Measurements from ENCODE around the gene MRPS2.
"Not testable (repeated sequence)": the region's sequence is repeated elsewhere in the genome, so short reads cannot be mapped to it uniquely, and the experiment has no call there.

The MRPS2 gene

GRCh38 chr9:135500525-135501260 lies at the start of gene MRPS2:
TSS of gene MRPS2 (plus strand) at chr9:135500682. CDS start at chr9:135500711, 29 bp downstream.
- no peaks in the 10 kb centered on the region for H3K79me2 ChIP-seq
- peak within 1 kb of the TSS; percentile 93 for H2AFZ ChIP-seq
- H3K4me1 ChIP-seq, result no peaks in the 10 kb centered on the region
- peak within 1 kb of the TSS; percentile 67 for H3K27ac ChIP-seq
- no peaks in the 10 kb centered on the region for H3K36me3 ChIP-seq (ENCODE audit: control insufficient read depth, insufficient read depth, low read length)
- peak within 1 kb of the TSS; percentile 80 for H3K4me3 ChIP-seq (ENCODE audit: low read depth, low read length)
- no peaks in the 10 kb centered on the region for H3K9me3 ChIP-seq (ENCODE audit: control insufficient read depth, low read length)
- peak within 1 kb of the TSS; percentile 35 for H3K9ac ChIP-seq
- no peaks in the 10 kb centered on the region for H3K27me3 ChIP-seq (ENCODE audit: control insufficient read depth, insufficient read depth, low read length)
- peak; percentile 76 for TF ChIP-seq CTCF (IDR thresholded peaks at IDR 0.05)
- H3K4me2 ChIP-seq (ENCODE audit: low read length), result peak within 1 kb of the TSS; percentile 99

- H3K9me3 ChIP-seq (ENCODE audit: control insufficient read depth, low read length), result no peaks in the 10 kb centered on the region
- no peak overlapping the region for H2AFZ ChIP-seq
- no peaks in the 10 kb centered on the region for H3K27me3 ChIP-seq (ENCODE audit: control insufficient read depth, insufficient read depth, low read length)
- no peak overlapping the region for H3K27ac ChIP-seq
- no peaks in the 10 kb centered on the region for H3K79me2 ChIP-seq
- TF ChIP-seq CTCF (IDR thresholded peaks at IDR 0.05), result no peak
- no peak overlapping the region for H3K4me2 ChIP-seq (ENCODE audit: low read length)
- no peak overlapping the region for H3K9ac ChIP-seq
- H3K36me3 ChIP-seq (ENCODE audit: control insufficient read depth, insufficient read depth, low read length), result no peaks in the 10 kb centered on the region
- H3K4me1 ChIP-seq, result no peaks in the 10 kb centered on the region
- no peak overlapping the region for H3K4me3 ChIP-seq (ENCODE audit: low read depth, low read length)
Measured at GRCh38 chr9:135450956-135451355, 49.5 kb upstream of the MRPS2 start.

GRCh38 chr9:135451909-135452308 lies 48.6 kb upstream of the MRPS2 start:
- H3K27me3 ChIP-seq (ENCODE audit: control insufficient read depth, insufficient read depth, low read length); H3K79me2 ChIP-seq; H3K4me1 ChIP-seq; H2AFZ ChIP-seq; H3K4me3 ChIP-seq (ENCODE audit: low read depth, low read length); H3K4me2 ChIP-seq (ENCODE audit: low read length); H3K36me3 ChIP-seq (ENCODE audit: control insufficient read depth, insufficient read depth, low read length); H3K27ac ChIP-seq; H3K9ac ChIP-seq; H3K9me3 ChIP-seq (ENCODE audit: control insufficient read depth, low read length): not testable (repeated sequence)

GRCh38 chr9:135454737-135455136 lies 45.7 kb upstream of the MRPS2 start:
- Histone ChIP-seq H3K79me2 (no peaks in the 10 kb centered on the region), H3K9me3 (ENCODE audit: control insufficient read depth, low read length) (no peaks in the 10 kb centered on the region), H3K27ac (no peak overlapping the region), H2AFZ (no peak overlapping the region), H3K4me1 (no peaks in the 10 kb centered on the region), H3K9ac (no peak overlapping the region), H3K36me3 (ENCODE audit: control insufficient read depth, insufficient read depth, low read length) (no peaks in the 10 kb centered on the region), H3K4me3 (ENCODE audit: low read depth, low read length) (no peak overlapping the region), H3K4me2 (ENCODE audit: low read length) (no peak overlapping the region), H3K27me3 (ENCODE audit: control insufficient read depth, insufficient read depth, low read length) (no peaks in the 10 kb centered on the region)
- TF ChIP-seq CTCF (IDR thresholded peaks at IDR 0.05), result no peak

- Histone ChIP-seq H3K79me2 (no peaks in the 10 kb centered on the region), H3K27me3 (ENCODE audit: control insufficient read depth, insufficient read depth, low read length) (no peaks in the 10 kb centered on the region), H2AFZ (no peak overlapping the region), H3K9ac (no peak overlapping the region), H3K4me3 (ENCODE audit: low read depth, low read length) (no peak overlapping the region), H3K36me3 (ENCODE audit: control insufficient read depth, insufficient read depth, low read length) (no peaks in the 10 kb centered on the region), H3K27ac (no peak overlapping the region), H3K4me1 (no peaks in the 10 kb centered on the region), H3K4me2 (ENCODE audit: low read length) (no peak overlapping the region), H3K9me3 (ENCODE audit: control insufficient read depth, low read length) (no peaks in the 10 kb centered on the region)
- no peak for TF ChIP-seq CTCF (IDR thresholded peaks at IDR 0.05)
Measured at GRCh38 chr9:135455401-135456030, 45.0 kb upstream of the MRPS2 start.
